DOHH2 (cell line): ENCODE data around the gene TOR4A.

Source experiments
- CTCF ChIP-seq: fragments of 200-600 bp; sonication (generic); IDR thresholded peaks from one replicate; pipeline ENCODE4 v1.5.1; 2014; ENCODE audit warnings: antibody characterized with exemption, mild to moderate bottlenecking, low read depth, low read length; ENCODE audit not compliant: poor library complexity, severe bottlenecking
- EZH2phosphoT487 ChIP-seq: fragments of 200-600 bp; sonication (generic); IDR thresholded peaks from 2 replicates; pipeline ENCODE4 v1.6.1; 2017; ENCODE audit warnings: borderline replicate concordance, mild to moderate bottlenecking, antibody characterized with exemption, low read length, moderate library complexity, mixed read lengths

- no peak for TF ChIP-seq CTCF
- TF ChIP-seq EZH2phosphoT487: no peak
Observed at GRCh38 chr9:137247916-137248175, 29.7 kb upstream of the TOR4A start.
